Measurements from ENCODE around the gene MYO1E. TPM values are rescaled to one million over a fixed set of nuclear protein-coding genes. Genes with fewer than 3 reads are reported as not detected.

Gene MYO1E
- total and polyA plus RNA-seq, 4 experiments from 2014 or later = 2.1 to 4.6 TPM; not detected in 2

DNA sequence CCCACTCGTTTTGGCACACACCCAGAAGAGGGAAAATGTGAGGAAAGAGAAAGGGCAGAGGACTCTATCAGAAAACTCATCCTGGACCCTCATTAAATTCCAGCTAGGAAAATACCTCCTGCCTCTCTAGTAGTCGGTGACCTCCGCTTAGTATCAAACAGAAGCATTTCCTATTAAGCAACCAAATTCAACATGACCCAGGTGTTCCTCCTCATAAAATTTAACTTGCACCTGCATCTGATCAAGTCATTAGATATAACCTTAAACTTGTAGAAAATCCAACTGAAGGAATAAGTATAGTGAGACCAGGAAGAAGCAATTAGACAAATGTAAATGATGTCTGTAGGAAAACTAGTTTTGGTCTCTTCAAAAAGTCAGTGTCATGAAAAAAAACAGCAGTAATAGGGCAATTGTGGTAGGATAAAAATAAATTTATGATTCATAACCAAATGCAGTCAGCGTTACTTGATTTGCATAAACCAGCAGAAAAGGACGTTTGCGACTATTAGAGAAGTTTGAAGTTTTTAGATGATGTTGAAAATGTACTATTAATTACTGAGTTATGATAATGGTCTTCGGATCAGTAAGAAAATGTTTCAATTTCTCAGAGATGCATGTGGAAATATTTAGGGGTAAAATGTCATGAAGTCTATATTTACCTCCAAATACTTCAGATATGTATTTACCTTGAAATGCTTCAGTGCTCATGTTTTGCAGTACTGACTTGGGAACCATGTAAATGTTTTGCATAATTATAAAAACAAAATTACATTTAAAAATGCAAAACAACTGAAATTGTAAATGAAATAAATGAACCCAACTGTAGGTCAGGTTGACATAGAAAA lies 121.4 kb downstream of the MYO1E start:
- intact Hi-C loops (cut with micrococcal nuclease) = no loop called here
- Mint-ChIP-seq H3K4me3 (no peak overlapping the region), H3K36me3 (no peaks in the 10 kb centered on the region), H3K9me3 (no peaks in the 10 kb centered on the region), H3K27ac (peak overlapping the region in 1 of 7 donors; percentile 64), H3K27me3 (no peaks in the 10 kb centered on the region), H3K4me1 (peaks cover 9 to 14% (median 10%) of the 10 kb centered on the region in 4 donors)
- H3K27ac ChIP-seq (ENCODE audit: low read depth, low read length) = no peak overlapping the region
- no peaks in the 10 kb centered on the region for H3K27me3 ChIP-seq (ENCODE audit: insufficient read depth, low read length)
- no peak overlapping the region for H3K4me3 ChIP-seq (ENCODE audit: low read length in 2 of 2)
- H3K36me3 ChIP-seq (ENCODE audit: insufficient read depth, low read length) = no peaks in the 10 kb centered on the region
- ChIA-PET POLR2A (ENCODE audit: partially characterized antibody) (no interaction called here), CTCF (ENCODE audit: partially characterized antibody) (no interaction called here)
- peaks cover 14% of the 10 kb centered on the region for H3K4me1 ChIP-seq (ENCODE audit: insufficient read depth, low read length)
- DNase-seq = no peak
- H3K9me3 ChIP-seq (ENCODE audit: control insufficient read depth in 1 of 2, low read length in 2 of 2) = no peaks in the 10 kb centered on the region

DNA sequence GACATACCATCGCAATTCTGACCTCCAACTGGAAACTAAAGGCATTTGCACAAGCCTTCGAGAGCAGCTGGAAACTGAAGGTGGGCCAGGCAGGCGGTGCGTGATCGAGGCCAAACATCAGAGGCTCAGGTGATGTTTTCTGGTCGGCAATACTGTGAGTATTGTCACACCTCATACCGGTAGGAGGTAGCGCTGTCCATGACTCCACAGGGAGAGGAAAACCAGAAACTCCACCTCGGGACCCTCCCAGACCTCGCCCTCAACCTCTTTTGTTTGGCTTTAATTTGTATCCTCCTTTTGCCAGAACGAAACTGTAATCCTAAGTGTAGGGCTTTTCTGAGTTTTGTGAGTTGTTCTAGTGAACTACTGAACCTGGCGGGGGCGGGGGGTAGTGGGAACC lies 122.4 kb downstream of the MYO1E start:
- Histone ChIP-seq H3K4me3 (ENCODE audit: low read length in 2 of 2) (no peak overlapping the region), H3K36me3 (ENCODE audit: insufficient read depth, low read length) (no peaks in the 10 kb centered on the region), H3K4me1 (ENCODE audit: insufficient read depth, low read length) (peaks cover 6% of the 10 kb centered on the region), H3K27ac (ENCODE audit: low read depth, low read length) (no peak overlapping the region), H3K9me3 (ENCODE audit: control insufficient read depth in 1 of 2, low read length in 2 of 2) (no peaks in the 10 kb centered on the region), H3K27me3 (ENCODE audit: insufficient read depth, low read length) (no peaks in the 10 kb centered on the region)
- Mint-ChIP-seq H3K9me3 (no peaks in the 10 kb centered on the region), H3K4me3 (no peak overlapping the region), H3K27me3 (no peaks in the 10 kb centered on the region), H3K27ac (peak overlapping the region in 1 of 7 donors; percentile 81), H3K36me3 (no peaks in the 10 kb centered on the region), H3K4me1 (peaks cover under 1 to 5% (median 3%) of the 10 kb centered on the region in 4 donors)
- intact Hi-C loops (cut with micrococcal nuclease) = no loop called here
- no peak for DNase-seq
- CTCF ChIA-PET (ENCODE audit: partially characterized antibody) = no interaction called here
- POLR2A ChIA-PET (ENCODE audit: partially characterized antibody) = no interaction called here

DNA sequence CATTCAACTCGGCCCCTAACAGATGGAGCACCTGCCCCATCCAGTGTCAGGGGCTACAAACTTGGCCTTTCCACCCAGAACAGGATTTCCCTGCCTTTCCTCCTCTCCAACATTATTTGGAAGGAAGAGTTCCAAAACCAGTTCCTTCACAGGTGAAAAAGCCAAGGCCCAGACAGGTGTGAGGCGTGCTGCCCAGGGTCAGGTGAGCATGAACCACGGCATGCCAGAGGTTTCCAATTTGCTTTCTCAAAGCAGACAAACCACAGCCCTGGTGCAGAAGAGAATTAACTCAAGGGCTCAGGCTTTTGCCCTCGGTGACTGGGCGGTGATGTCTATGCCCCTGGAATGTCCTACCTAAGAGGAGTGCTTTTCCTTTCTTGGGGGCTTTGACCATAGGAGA lies 122.9 kb downstream of the MYO1E start:
- Mint-ChIP-seq H3K36me3 (no peaks in the 10 kb centered on the region), H3K4me1 (peaks cover 0 to 4% (median 3%) of the 10 kb centered on the region in 4 donors), H3K9me3 (no peaks in the 10 kb centered on the region), H3K27ac (peak overlapping the region in 1 of 7 donors; percentile 81), H3K4me3 (peak overlapping the region in 1 of 8 donors; percentile 54), H3K27me3 (no peaks in the 10 kb centered on the region)
- Histone ChIP-seq H3K4me3 (ENCODE audit: low read length in 2 of 2) (no peak overlapping the region), H3K27me3 (ENCODE audit: insufficient read depth, low read length) (no peaks in the 10 kb centered on the region), H3K27ac (ENCODE audit: low read depth, low read length) (no peak overlapping the region), H3K36me3 (ENCODE audit: insufficient read depth, low read length) (no peaks in the 10 kb centered on the region), H3K4me1 (ENCODE audit: insufficient read depth, low read length) (peaks cover 6% of the 10 kb centered on the region), H3K9me3 (ENCODE audit: control insufficient read depth in 1 of 2, low read length in 2 of 2) (no peaks in the 10 kb centered on the region)
- DNase-seq = no peak
- ChIA-PET CTCF (ENCODE audit: partially characterized antibody) (no interaction called here), POLR2A (ENCODE audit: partially characterized antibody) (no interaction called here)
- intact Hi-C loops (cut with micrococcal nuclease) = no loop called here

DNA sequence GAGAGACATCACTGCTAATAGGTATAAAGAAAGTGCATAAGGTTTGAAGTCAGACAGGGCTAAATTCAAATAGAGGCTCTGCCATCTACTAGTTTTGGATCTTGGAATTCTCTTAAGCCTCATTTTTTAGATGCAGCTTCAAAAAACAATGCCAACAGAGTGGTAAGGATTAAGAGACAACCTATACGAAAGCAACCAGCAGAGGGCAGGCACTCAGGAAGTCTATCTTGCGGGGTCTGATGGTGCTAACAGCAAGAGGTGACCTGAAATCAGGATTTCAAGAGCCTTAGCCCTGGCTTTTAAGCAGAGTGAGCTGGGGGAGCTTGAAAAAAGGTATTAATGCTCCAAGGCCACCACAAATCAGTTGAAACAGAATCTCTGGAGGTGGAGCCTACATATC lies 125.3 kb downstream of the MYO1E start:
- no peak overlapping the region for H3K27ac Mint-ChIP-seq
- Histone ChIP-seq H3K9me3 (ENCODE audit: control insufficient read depth in 1 of 2, low read length in 2 of 2) (no peaks in the 10 kb centered on the region), H3K4me1 (ENCODE audit: insufficient read depth, low read length) (peaks cover 6% of the 10 kb centered on the region), H3K36me3 (ENCODE audit: insufficient read depth, low read length) (no peaks in the 10 kb centered on the region), H3K27me3 (ENCODE audit: insufficient read depth, low read length) (no peaks in the 10 kb centered on the region), H3K4me3 (ENCODE audit: low read length in 2 of 2) (no peak overlapping the region), H3K27ac (ENCODE audit: low read depth, low read length) (no peak overlapping the region)
- no peak overlapping the region for H3K4me3 Mint-ChIP-seq
- H3K9me3 Mint-ChIP-seq = no peaks in the 10 kb centered on the region
- POLR2A ChIA-PET (ENCODE audit: partially characterized antibody) = no interaction called here
- no peaks in the 10 kb centered on the region for H3K27me3 Mint-ChIP-seq
- peaks cover 0 to 4% (median 2%) of the 10 kb centered on the region in 4 donors for H3K4me1 Mint-ChIP-seq
- peak; percentile 26 to 43 (median 36) for DNase-seq
- CTCF ChIA-PET (ENCODE audit: partially characterized antibody) = interaction anchor here (0.8 to 2.7 kb wide), 13 partner anchors 9 to 282 kb away, joined by 3 to 13 read pairs (median 5); no protein-coding TSS in a partner anchor
- no peaks in the 10 kb centered on the region for H3K36me3 Mint-ChIP-seq
- intact Hi-C loops (cut with micrococcal nuclease) = loop anchor here (1.0 kb wide), 2 partner anchors 246 to 282 kb away; no protein-coding TSS in a partner anchor

DNA sequence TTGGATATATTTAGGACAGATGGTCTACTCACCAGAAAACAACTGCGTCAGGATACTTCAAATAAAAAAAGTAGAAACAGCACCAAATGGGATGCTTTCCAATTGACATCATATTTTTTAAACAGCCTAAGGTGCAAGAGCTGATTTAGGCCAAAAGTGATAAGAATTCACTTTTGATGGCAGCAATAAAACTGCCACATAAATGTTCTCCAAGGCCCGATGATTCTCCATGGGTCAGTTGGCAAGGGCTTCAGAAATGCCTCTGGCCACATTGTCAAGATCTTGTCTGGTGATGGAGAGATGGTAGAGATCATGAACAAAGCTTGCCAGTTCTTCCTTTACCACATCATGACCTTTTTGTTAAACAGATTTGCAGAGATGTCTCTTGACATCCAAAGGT lies 127.1 kb downstream of the MYO1E start:
- intact Hi-C loops (cut with micrococcal nuclease) = no loop called here
- Histone ChIP-seq H3K4me1 (ENCODE audit: insufficient read depth, low read length) (no peaks in the 10 kb centered on the region), H3K9me3 (ENCODE audit: control insufficient read depth in 1 of 2, low read length in 2 of 2) (no peaks in the 10 kb centered on the region), H3K27ac (ENCODE audit: low read depth, low read length) (no peak overlapping the region), H3K27me3 (ENCODE audit: insufficient read depth, low read length) (no peaks in the 10 kb centered on the region), H3K36me3 (ENCODE audit: insufficient read depth, low read length) (no peaks in the 10 kb centered on the region), H3K4me3 (ENCODE audit: low read length in 2 of 2) (no peak overlapping the region)
- ChIA-PET POLR2A (ENCODE audit: partially characterized antibody) (no interaction called here), CTCF (ENCODE audit: partially characterized antibody) (interaction anchor here (1.2 to 1.5 kb wide), 3 partner anchors 55 to 283 kb away, joined by 3 to 7 read pairs (median 5); no protein-coding TSS in a partner anchor)
- peaks cover 0 to 2% of the 10 kb centered on the region in 2 donors for H3K27me3 Mint-ChIP-seq
- no peak overlapping the region for H3K4me3 Mint-ChIP-seq
- H3K27ac Mint-ChIP-seq = no peak overlapping the region
- DNase-seq = no peak
- peaks cover 0 to 1% (median 0%) of the 10 kb centered on the region in 4 donors for H3K4me1 Mint-ChIP-seq
- H3K36me3 Mint-ChIP-seq = no peaks in the 10 kb centered on the region
- H3K9me3 Mint-ChIP-seq = no peaks in the 10 kb centered on the region

DNA sequence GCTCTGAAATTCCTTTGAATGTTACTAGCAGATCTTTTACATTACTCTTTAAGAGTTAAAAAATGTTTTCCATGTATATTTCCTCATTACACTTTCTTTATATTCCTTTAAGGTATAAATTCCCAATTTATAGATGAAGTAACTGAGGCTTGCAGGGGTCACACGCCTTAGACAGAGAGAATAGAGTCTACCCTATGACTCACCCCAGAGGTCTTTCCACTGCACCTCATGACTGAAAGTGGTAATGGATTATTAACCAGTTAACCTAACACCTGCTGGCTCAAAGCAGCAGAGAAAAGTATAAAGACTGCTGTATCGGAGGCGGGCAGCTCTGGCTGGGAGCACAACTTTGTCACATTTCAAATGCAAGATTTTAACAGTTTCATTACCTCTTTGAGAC lies 128.3 kb downstream of the MYO1E start:
- H3K9me3 ChIP-seq (ENCODE audit: control insufficient read depth in 1 of 2, low read length in 2 of 2) = no peaks in the 10 kb centered on the region
- ChIA-PET POLR2A (ENCODE audit: partially characterized antibody) (no interaction called here), CTCF (ENCODE audit: partially characterized antibody) (no interaction called here)
- DNase-seq = no peak
- no peaks in the 10 kb centered on the region for H3K27me3 ChIP-seq (ENCODE audit: insufficient read depth, low read length)
- H3K4me3 ChIP-seq (ENCODE audit: low read length in 2 of 2) = no peak overlapping the region
- H3K4me1 ChIP-seq (ENCODE audit: insufficient read depth, low read length) = no peaks in the 10 kb centered on the region
- peaks cover 0 to 2% of the 10 kb centered on the region in 2 donors for H3K27me3 Mint-ChIP-seq
- intact Hi-C loops (cut with micrococcal nuclease) = no loop called here
- peaks cover 0 to 1% (median 0%) of the 10 kb centered on the region in 4 donors for H3K4me1 Mint-ChIP-seq
- no peak overlapping the region for H3K27ac ChIP-seq (ENCODE audit: low read depth, low read length)
- no peaks in the 10 kb centered on the region for H3K36me3 ChIP-seq (ENCODE audit: insufficient read depth, low read length)
- H3K36me3 Mint-ChIP-seq = no peaks in the 10 kb centered on the region
- no peak overlapping the region for H3K4me3 Mint-ChIP-seq
- no peaks in the 10 kb centered on the region for H3K9me3 Mint-ChIP-seq
- H3K27ac Mint-ChIP-seq = no peak overlapping the region

DNA sequence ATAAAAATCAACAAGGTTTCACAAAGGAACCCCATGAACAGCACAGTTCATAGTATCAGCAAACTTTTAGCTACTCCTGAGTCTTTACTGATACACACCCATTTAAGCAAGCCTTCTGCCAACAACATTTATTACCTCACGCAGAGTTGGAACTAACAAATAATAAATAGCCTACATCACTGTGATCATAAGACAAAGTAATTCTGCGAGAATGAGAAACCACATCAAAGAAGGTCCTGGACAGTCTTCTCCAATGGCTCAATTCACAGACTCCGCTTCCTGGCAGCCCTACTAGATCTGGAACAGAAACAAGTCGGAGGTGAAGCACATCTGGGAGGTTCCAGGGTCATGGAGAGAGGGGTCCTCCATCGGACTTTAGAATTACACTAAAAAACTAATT lies 129.0 kb downstream of the MYO1E start:
- Histone ChIP-seq H3K9me3 (ENCODE audit: control insufficient read depth in 1 of 2, low read length in 2 of 2) (no peaks in the 10 kb centered on the region), H3K36me3 (ENCODE audit: insufficient read depth, low read length) (no peaks in the 10 kb centered on the region), H3K4me1 (ENCODE audit: insufficient read depth, low read length) (no peaks in the 10 kb centered on the region), H3K27ac (ENCODE audit: low read depth, low read length) (no peak overlapping the region), H3K27me3 (ENCODE audit: insufficient read depth, low read length) (no peaks in the 10 kb centered on the region), H3K4me3 (ENCODE audit: low read length in 2 of 2) (no peak overlapping the region)
- H3K36me3 Mint-ChIP-seq = no peaks in the 10 kb centered on the region
- no peak overlapping the region for H3K4me3 Mint-ChIP-seq
- ChIA-PET POLR2A (ENCODE audit: partially characterized antibody) (no interaction called here), CTCF (ENCODE audit: partially characterized antibody) (no interaction called here)
- H3K9me3 Mint-ChIP-seq = no peaks in the 10 kb centered on the region
- H3K27ac Mint-ChIP-seq = no peak overlapping the region
- DNase-seq = no peak
- H3K27me3 Mint-ChIP-seq = peaks cover 0 to 2% of the 10 kb centered on the region in 2 donors
- intact Hi-C loops (cut with micrococcal nuclease) = no loop called here
- H3K4me1 Mint-ChIP-seq = no peaks in the 10 kb centered on the region

Measured in CD4-positive, alpha-beta memory T cell (primary cell).